ENCODE measurements around the gene PIMREG.

PIMREG gene

GRCh38 chr17:6453279-6454024 lies 9.2 kb downstream of the PIMREG start:
- Histone ChIP-seq H4K20me1 (ENCODE audit: control insufficient read depth, insufficient read depth, low read depth, low read length) (no peaks in the 10 kb centered on the region), H3K27me3 (ENCODE audit: control insufficient read depth, low read length) (0 out of 2 replicates have a peak, but pooled peaks cover 5% of the 10 kb centered on the region), H3K4me1 (ENCODE audit: control insufficient read depth, low read length) (no peaks in the 10 kb centered on the region), H3K36me3 (ENCODE audit: control insufficient read depth, low read length) (no peaks in the 10 kb centered on the region), H3K79me2 (ENCODE audit: control insufficient read depth, low read length) (no peaks in the 10 kb centered on the region), H3K4me3 (ENCODE audit: low read length) (no peak overlapping the region), H3K27ac (ENCODE audit: low read depth, low read length) (no peak overlapping the region), H3K9me3 (ENCODE audit: control insufficient read depth, insufficient read depth, low read length) (no peaks in the 10 kb centered on the region), H3K9me2 (replicated peaks; ENCODE audit: control insufficient read depth, low read length) (no peaks in the 10 kb centered on the region), H3K4me2 (ENCODE audit: low read length) (no peak overlapping the region), H3F3A (ENCODE audit: control insufficient read depth, insufficient read depth) (no peaks in the 10 kb centered on the region)
- no peak for TF ChIP-seq EZH2phosphoT487 (IDR thresholded peaks at IDR 0.05; ENCODE audit: borderline replicate concordance, low read length)
- no peak for TF ChIP-seq CTCF (IDR thresholded peaks at IDR 0.05; ENCODE audit: low read depth, low read length, poor library complexity, severe bottlenecking)

GRCh38 chr17:6454495-6455320 lies 10.5 kb downstream of the PIMREG start:
- Histone ChIP-seq H3K27ac (ENCODE audit: low read depth, low read length) (no peak overlapping the region), H3K4me1 (ENCODE audit: control insufficient read depth, low read length) (no peaks in the 10 kb centered on the region), H4K20me1 (ENCODE audit: control insufficient read depth, insufficient read depth, low read depth, low read length) (no peaks in the 10 kb centered on the region), H3K27me3 (ENCODE audit: control insufficient read depth, low read length) (0 out of 2 replicates have a peak, but pooled peaks cover 5% of the 10 kb centered on the region), H3K36me3 (ENCODE audit: control insufficient read depth, low read length) (no peaks in the 10 kb centered on the region), H3K4me2 (ENCODE audit: low read length) (no peak overlapping the region), H3F3A (ENCODE audit: control insufficient read depth, insufficient read depth) (no peaks in the 10 kb centered on the region), H3K79me2 (ENCODE audit: control insufficient read depth, low read length) (no peaks in the 10 kb centered on the region), H3K4me3 (ENCODE audit: low read length) (no peak overlapping the region), H3K9me2 (replicated peaks; ENCODE audit: control insufficient read depth, low read length) (no peaks in the 10 kb centered on the region), H3K9me3 (ENCODE audit: control insufficient read depth, insufficient read depth, low read length) (no peaks in the 10 kb centered on the region)
- no peak for TF ChIP-seq EZH2phosphoT487 (IDR thresholded peaks at IDR 0.05; ENCODE audit: borderline replicate concordance, low read length)
- TF ChIP-seq CTCF (IDR thresholded peaks at IDR 0.05; ENCODE audit: low read depth, low read length, poor library complexity, severe bottlenecking): no peak

- Histone ChIP-seq H3K4me2 (ENCODE audit: low read length) (no peak overlapping the region), H3K4me3 (ENCODE audit: low read length) (no peak overlapping the region), H3K36me3 (ENCODE audit: control insufficient read depth, low read length) (no peaks in the 10 kb centered on the region), H3K9me2 (replicated peaks; ENCODE audit: control insufficient read depth, low read length) (no peaks in the 10 kb centered on the region), H4K20me1 (ENCODE audit: control insufficient read depth, insufficient read depth, low read depth, low read length) (no peaks in the 10 kb centered on the region), H3F3A (ENCODE audit: control insufficient read depth, insufficient read depth) (no peaks in the 10 kb centered on the region), H3K9me3 (ENCODE audit: control insufficient read depth, insufficient read depth, low read length) (no peaks in the 10 kb centered on the region), H3K79me2 (ENCODE audit: control insufficient read depth, low read length) (no peaks in the 10 kb centered on the region), H3K4me1 (ENCODE audit: control insufficient read depth, low read length) (no peaks in the 10 kb centered on the region), H3K27ac (ENCODE audit: low read depth, low read length) (no peak overlapping the region), H3K27me3 (ENCODE audit: control insufficient read depth, low read length) (0 out of 2 replicates have a peak, but pooled peaks cover 1% of the 10 kb centered on the region)
- TF ChIP-seq CTCF (IDR thresholded peaks at IDR 0.05; ENCODE audit: low read depth, low read length, poor library complexity, severe bottlenecking) (no peak), EZH2phosphoT487 (IDR thresholded peaks at IDR 0.05; ENCODE audit: borderline replicate concordance, low read length) (no peak)
Observed at GRCh38 chr17:6455321-6455705, 11.1 kb downstream of the PIMREG start.
